Esophagus muscularis mucosa (tissue), 4 donors: ENCODE data around the gene CSRNP3. TPM values are rescaled to one million over a fixed set of nuclear protein-coding genes. Genes with fewer than 3 reads are reported as not detected.

Source experiments
- DNase-seq: peaks from one replicate; pipeline ENCODE4 v3.0.0-alpha.2; 2017; ENCODE audit errors: extremely low spot score
- H3K27ac ChIP-seq, 4 donors: fragments of 200-600 bp; sonication (generic); replicated peaks in 1 of 4; 1 replicate in 3 of 4; 2 replicates in 1 of 4; pipeline ENCODE4 v1.5.1; 2016 to 2019; ENCODE audit warnings: mild to moderate bottlenecking in 1 of 4
- H3K27me3 ChIP-seq, 4 donors: fragments of 200-600 bp; sonication (generic); one replicate each; pipeline versions ENCODE4 v1.5.1 to v1.6.0; 2016 to 2019
- H3K36me3 ChIP-seq, 4 donors: fragments of 200-600 bp; sonication (generic); one replicate each; pipeline ENCODE4 v1.5.1; 2016 to 2019
- H3K4me1 ChIP-seq, 4 donors: fragments of 200-600 bp; sonication (generic); one replicate each; pipeline ENCODE4 v1.5.1; 2016 to 2019
- H3K4me3 ChIP-seq, 4 donors: fragments of 200-600 bp; sonication (generic); 1 replicate in 2 of 4; 2 replicates in 2 of 4; pipeline ENCODE4 v1.5.1; 2016 to 2019; ENCODE audit warnings: mild to moderate bottlenecking in 4 of 4, moderate library complexity in 1 of 4
- H3K9me3 ChIP-seq, 4 donors: fragments of 200-600 bp; sonication (generic); 1 replicate in 3 of 4; 2 replicates in 1 of 4; pipeline ENCODE4 v1.5.1; 2016 to 2019
- EP300 ChIP-seq: sonication (generic); formaldehyde crosslinking; IDR thresholded peaks from one replicate; pipeline ENCODE4 v1.6.1; 2017; ENCODE audit warnings: antibody characterized with exemption
- POLR2A ChIP-seq: fragments of 450-650 bp; IDR thresholded peaks from one replicate; pipeline ENCODE4 v1.6.1; 2017; ENCODE audit warnings: antibody characterized with exemption, moderate library complexity, mild to moderate bottlenecking, low read depth
- POLR2AphosphoS5 ChIP-seq, 2 donors: sonication (generic); formaldehyde crosslinking; IDR thresholded peaks; one replicate each; pipeline ENCODE4 v1.6.1; 2017; ENCODE audit warnings: antibody characterized with exemption in 2 of 2
- WGBS: methylation state at CpG from one replicate; pipeline ENCODE4 v1.1.5; 2018; 5-methylcytosine and 5-hydroxymethylcytosine counted together
- intact Hi-C: fragments of 100-400 bp; cut with DNase I; formaldehyde crosslinking; loops from one replicate; pipeline ENCODE4 v1.15.1; 2023
- total RNA-seq, 4 donors: library from RNA; depleted of rRNA; stranded (reverse); fragments of >200 nt; gene quantifications; one replicate each; pipeline versions ENCODE4 v1.1.0 to v1.2.1, GENCODE V29; 2016
- TF ChIP-seq, protein P1 (sequence below), 3 experiments: fragments of 200-600 bp in 2 of 3; fragments of 450-650 bp in 1 of 3; sonication (generic) in 2 of 3; IDR thresholded peaks; one replicate each; pipeline ENCODE4 v1.5.1; 2017 to 2019; ENCODE audit warnings: antibody characterized with exemption in 3 of 3, mild to moderate bottlenecking in 2 of 3, moderate library complexity in 1 of 3

CSRNP3 gene
- total RNA-seq, 4 donors from 2014 or later = 1.8 to 4.4 (median 2.4) TPM

- no peak for TF ChIP-seq EP300
- no peak for TF ChIP-seq POLR2AphosphoS5 (IDR thresholded peaks at IDR 0.05)
- TF ChIP-seq, protein P1, sequence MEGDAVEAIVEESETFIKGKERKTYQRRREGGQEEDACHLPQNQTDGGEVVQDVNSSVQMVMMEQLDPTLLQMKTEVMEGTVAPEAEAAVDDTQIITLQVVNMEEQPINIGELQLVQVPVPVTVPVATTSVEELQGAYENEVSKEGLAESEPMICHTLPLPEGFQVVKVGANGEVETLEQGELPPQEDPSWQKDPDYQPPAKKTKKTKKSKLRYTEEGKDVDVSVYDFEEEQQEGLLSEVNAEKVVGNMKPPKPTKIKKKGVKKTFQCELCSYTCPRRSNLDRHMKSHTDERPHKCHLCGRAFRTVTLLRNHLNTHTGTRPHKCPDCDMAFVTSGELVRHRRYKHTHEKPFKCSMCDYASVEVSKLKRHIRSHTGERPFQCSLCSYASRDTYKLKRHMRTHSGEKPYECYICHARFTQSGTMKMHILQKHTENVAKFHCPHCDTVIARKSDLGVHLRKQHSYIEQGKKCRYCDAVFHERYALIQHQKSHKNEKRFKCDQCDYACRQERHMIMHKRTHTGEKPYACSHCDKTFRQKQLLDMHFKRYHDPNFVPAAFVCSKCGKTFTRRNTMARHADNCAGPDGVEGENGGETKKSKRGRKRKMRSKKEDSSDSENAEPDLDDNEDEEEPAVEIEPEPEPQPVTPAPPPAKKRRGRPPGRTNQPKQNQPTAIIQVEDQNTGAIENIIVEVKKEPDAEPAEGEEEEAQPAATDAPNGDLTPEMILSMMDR (IDR thresholded peaks at IDR 0.05) = no peak
- no peak for TF ChIP-seq POLR2A
- Histone ChIP-seq H3K27me3 (no peaks in the 10 kb centered on the region), H3K36me3 (no peaks in the 10 kb centered on the region), H3K4me3 (no peak overlapping the region), H3K9me3 (no peaks in the 10 kb centered on the region), H3K27ac (no peak overlapping the region), H3K4me1 (no peaks in the 10 kb centered on the region)
- 83% methylated on average over 1 of the region's 1 CpG for WGBS
- no peak for DNase-seq
- intact Hi-C loops = no loop called here
Observed at GRCh38 chr2:165624470-165624800, 154.9 kb downstream of the CSRNP3 start.

DNA sequence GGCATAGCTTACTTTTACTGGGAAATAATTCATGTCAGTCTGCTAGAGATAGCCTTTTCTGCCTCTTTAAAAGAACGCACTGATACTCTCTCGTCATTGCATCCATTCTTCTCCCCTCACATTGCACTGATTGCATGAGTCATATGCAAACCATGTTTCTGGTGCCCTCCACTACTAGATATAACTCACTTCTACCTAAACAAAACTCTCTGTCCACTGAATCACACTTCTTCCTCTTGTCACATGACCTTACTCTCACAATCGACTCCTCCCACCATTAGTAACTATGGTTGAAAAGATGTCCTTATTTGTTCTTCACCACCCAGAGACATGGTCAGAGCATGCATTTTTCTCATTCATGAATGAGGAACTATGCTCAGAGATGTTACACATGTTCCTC lies 158.0 kb downstream of the CSRNP3 start:
- no peaks in the 10 kb centered on the region for H3K4me1 ChIP-seq
- no peaks in the 10 kb centered on the region for H3K36me3 ChIP-seq
- H3K27ac ChIP-seq = no peak overlapping the region
- intact Hi-C loops = no loop called here
- DNase-seq = no peak
- no peaks in the 10 kb centered on the region for H3K27me3 ChIP-seq
- no peaks in the 10 kb centered on the region for H3K9me3 ChIP-seq
- H3K4me3 ChIP-seq = no peak overlapping the region
- TF ChIP-seq EP300 = no peak
- no peak for TF ChIP-seq POLR2AphosphoS5 (IDR thresholded peaks at IDR 0.05)
- TF ChIP-seq POLR2A = no peak
- TF ChIP-seq, protein P1 (IDR thresholded peaks at IDR 0.05) = no peak
- WGBS = 91% methylated on average over 3 of the region's 3 CpGs

- Histone ChIP-seq H3K4me1 (peaks cover 1 to 8% (median 2%) of the 10 kb centered on the region in 4 donors), H3K27me3 (no peaks in the 10 kb centered on the region), H3K36me3 (no peaks in the 10 kb centered on the region), H3K27ac (no peak overlapping the region), H3K4me3 (no peak overlapping the region), H3K9me3 (no peaks in the 10 kb centered on the region)
- no peak for TF ChIP-seq POLR2A
- TF ChIP-seq, protein P1 (IDR thresholded peaks at IDR 0.05) = no peak
- no peak for TF ChIP-seq POLR2AphosphoS5 (IDR thresholded peaks at IDR 0.05)
- TF ChIP-seq EP300 = no peak
- intact Hi-C loops = no loop called here
- no peak for DNase-seq
- WGBS = 91% methylated on average over 2 of the region's 2 CpGs
Observed at GRCh38 chr2:165629776-165630175, 160.3 kb downstream of the CSRNP3 start.

DNA sequence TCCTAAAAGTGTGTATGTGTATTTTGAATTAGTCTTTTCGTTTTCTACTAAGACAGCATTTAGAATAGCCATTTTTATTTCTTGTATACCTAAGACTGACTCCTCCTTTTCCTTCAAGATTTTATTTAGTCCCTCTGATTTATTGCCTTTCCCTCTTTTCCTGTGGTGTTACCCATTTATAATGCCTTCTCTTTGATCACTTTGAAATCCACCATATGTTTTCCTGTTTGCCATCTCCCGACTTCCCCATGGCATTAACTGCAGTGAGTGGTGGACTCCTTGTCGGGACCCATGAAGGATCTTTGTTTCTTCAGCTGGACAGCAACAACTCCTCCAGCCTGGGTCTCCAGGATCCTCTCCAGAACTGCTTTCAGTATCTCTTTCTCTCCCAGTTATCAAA lies 160.7 kb downstream of the CSRNP3 start:
- Histone ChIP-seq H3K36me3 (no peaks in the 10 kb centered on the region), H3K27ac (no peak overlapping the region), H3K4me1 (peaks cover 2 to 10% (median 5%) of the 10 kb centered on the region in 4 donors), H3K4me3 (no peak overlapping the region), H3K27me3 (no peaks in the 10 kb centered on the region), H3K9me3 (no peaks in the 10 kb centered on the region)
- no peak for DNase-seq
- TF ChIP-seq POLR2AphosphoS5 (IDR thresholded peaks at IDR 0.05) = no peak
- TF ChIP-seq, protein P1 (IDR thresholded peaks at IDR 0.05) = no peak
- no peak for TF ChIP-seq POLR2A
- no peak for TF ChIP-seq EP300
- intact Hi-C loops = no loop called here
- WGBS = 75% methylated on average over 3 of the region's 3 CpGs

- Histone ChIP-seq H3K4me3 (no peak overlapping the region), H3K36me3 (no peaks in the 10 kb centered on the region), H3K27ac (no peak overlapping the region), H3K4me1 (peaks cover 2 to 10% (median 5%) of the 10 kb centered on the region in 4 donors), H3K27me3 (no peaks in the 10 kb centered on the region), H3K9me3 (no peaks in the 10 kb centered on the region)
- 96% methylated on average over 4 of the region's 4 CpGs for WGBS
- TF ChIP-seq, protein P1 (IDR thresholded peaks at IDR 0.05) = no peak
- TF ChIP-seq EP300 = no peak
- TF ChIP-seq POLR2A = no peak
- no peak for TF ChIP-seq POLR2AphosphoS5 (IDR thresholded peaks at IDR 0.05)
- no peak for DNase-seq
- intact Hi-C loops = no loop called here
Observed at GRCh38 chr2:165631089-165631488, 161.6 kb downstream of the CSRNP3 start.
